HG02970 (cell line): Measurements from ENCODE around the gene SLC6A20.

Source experiments
- ATAC-seq: cut with Tn5 transposase; IDR thresholded peaks from one replicate; pipeline ENCODE4 v1.9.1; 2021; ENCODE audit warnings: mild to moderate bottlenecking, moderate library complexity, moderate number of reproducible peaks; ENCODE audit not compliant: unreplicated experiment, low FRiP score

SLC6A20 gene

GRCh38 chr3:45802146-45802545, 5.8 kb upstream of the SLC6A20 start:
- no peak for ATAC-seq

- no peak for ATAC-seq
Observed at GRCh38 chr3:45800611-45801010, 4.3 kb upstream of the SLC6A20 start.

GRCh38 chr3:45799586-45799985, 3.2 kb upstream of the SLC6A20 start:
- no peak for ATAC-seq

- no peak for ATAC-seq
Observed at GRCh38 chr3:45798034-45798433, 1.7 kb upstream of the SLC6A20 start.

GRCh38 chr3:45796902-45797637, 734 bp upstream of the SLC6A20 start:
- no peak for ATAC-seq

- ATAC-seq: no peak
Observed at GRCh38 chr3:45795509-45795881, 841 bp downstream of the SLC6A20 start.

- no peak for ATAC-seq
Observed at GRCh38 chr3:45794660-45795059, 1.7 kb downstream of the SLC6A20 start.

GRCh38 chr3:45794177-45794560, 2.2 kb downstream of the SLC6A20 start:
- no peak for ATAC-seq

GRCh38 chr3:45793482-45794176, 2.7 kb downstream of the SLC6A20 start:
- no peak for ATAC-seq

GRCh38 chr3:45792516-45793172, 3.7 kb downstream of the SLC6A20 start:
- no peak for ATAC-seq

- ATAC-seq: no peak
Observed at GRCh38 chr3:45792036-45792435, 4.3 kb downstream of the SLC6A20 start.

GRCh38 chr3:45790596-45790995, 5.7 kb downstream of the SLC6A20 start:
- no peak for ATAC-seq

- ATAC-seq: no peak
Observed at GRCh38 chr3:45789235-45789812, 7.0 kb downstream of the SLC6A20 start.

- ATAC-seq: no peak
Observed at GRCh38 chr3:45787551-45787950, 8.8 kb downstream of the SLC6A20 start.

- no peak for ATAC-seq
Observed at GRCh38 chr3:45786801-45787495, 9.4 kb downstream of the SLC6A20 start.

GRCh38 chr3:45785605-45786150, 10.7 kb downstream of the SLC6A20 start:
- ATAC-seq: no peak

- no peak for ATAC-seq
Observed at GRCh38 chr3:45783667-45784066, 12.7 kb downstream of the SLC6A20 start.

GRCh38 chr3:45782381-45782780, 14.0 kb downstream of the SLC6A20 start:
- ATAC-seq: no peak

GRCh38 chr3:45781841-45782240, 14.5 kb downstream of the SLC6A20 start:
- ATAC-seq: no peak

GRCh38 chr3:45781271-45781670, 15.1 kb downstream of the SLC6A20 start:
- ATAC-seq: no peak
